Activated CD8-positive, alpha-beta memory T cell treated with anti-CD3 and anti-CD28 coated beads, Interleukin-2, amount 50 U/mL, for 4 hours (primary cell): ENCODE measurements around the gene ACRBP.

Experiments used
- DNase-seq: peaks from one replicate; pipeline ENCODE4 v3.0.0-alpha.2; 2020

ACRBP gene

DNA sequence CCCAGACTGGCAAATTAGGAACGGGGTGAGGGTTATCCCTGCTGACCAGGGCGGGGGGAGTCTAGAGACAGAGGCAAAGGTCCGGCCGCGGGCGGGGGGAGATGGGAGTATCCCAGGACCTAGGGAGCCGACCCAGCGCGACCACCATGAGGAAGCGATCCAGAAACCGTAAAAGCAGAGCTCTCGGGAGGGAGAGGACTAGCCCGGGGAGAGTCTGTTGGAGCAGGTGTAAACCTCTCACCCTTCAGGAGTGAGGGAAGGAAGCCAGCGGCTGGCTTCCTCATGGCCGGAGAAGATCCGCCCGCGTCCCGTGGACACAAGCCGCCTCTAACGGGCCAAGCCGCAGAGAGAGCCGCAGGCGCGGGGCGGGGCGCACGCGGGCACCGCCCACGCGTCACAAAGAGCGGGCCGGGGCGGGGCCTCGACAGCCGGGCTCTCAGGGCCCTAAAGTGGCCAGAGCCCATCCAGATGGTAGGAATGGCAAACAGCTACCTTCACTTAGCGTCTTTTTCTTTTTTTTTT lies at the start of gene ACRBP:
Gene ACRBP, minus strand, starts transcription at position 350 of the 522 bp plus-strand sequence. Its CDS starts 66 bp downstream, at position 284.
- DNase-seq = no peak

DNA sequence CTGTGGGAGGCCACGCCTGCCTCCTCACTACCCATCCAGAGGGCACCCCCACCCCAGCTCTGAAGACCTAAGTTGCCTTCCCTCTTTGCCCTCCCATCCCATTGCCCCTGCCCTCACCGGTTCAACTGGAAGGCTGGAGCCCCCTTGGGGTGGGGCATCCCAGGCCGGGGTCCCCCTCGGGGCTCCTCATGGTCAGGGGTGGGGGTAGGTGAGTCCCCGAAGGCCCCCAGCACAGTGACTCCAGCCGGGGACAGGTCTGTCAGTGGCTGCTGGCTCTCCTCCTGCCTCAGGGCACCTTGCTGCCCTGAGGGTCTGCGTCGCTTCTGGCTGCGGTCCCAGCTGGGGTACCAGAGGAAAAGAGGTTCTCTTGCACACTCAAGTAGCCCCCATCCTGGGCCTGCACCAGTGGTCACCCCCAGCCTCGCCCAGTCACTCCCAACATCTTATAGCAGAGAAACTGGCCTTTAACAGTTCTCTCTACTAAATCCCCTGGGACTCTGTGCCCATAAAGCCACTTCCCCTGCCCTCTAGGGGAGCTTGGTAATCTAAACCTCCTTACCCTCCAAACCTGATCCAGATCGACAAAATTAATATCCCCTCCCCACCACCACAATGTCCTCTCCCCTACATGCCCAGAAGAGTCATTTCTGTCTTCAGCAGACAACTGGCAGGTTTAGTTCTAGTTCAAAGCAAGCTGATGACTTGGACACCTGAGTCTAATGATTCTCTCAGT lies 48.2 kb upstream of the ACRBP start:
- no peak for DNase-seq

DNA sequence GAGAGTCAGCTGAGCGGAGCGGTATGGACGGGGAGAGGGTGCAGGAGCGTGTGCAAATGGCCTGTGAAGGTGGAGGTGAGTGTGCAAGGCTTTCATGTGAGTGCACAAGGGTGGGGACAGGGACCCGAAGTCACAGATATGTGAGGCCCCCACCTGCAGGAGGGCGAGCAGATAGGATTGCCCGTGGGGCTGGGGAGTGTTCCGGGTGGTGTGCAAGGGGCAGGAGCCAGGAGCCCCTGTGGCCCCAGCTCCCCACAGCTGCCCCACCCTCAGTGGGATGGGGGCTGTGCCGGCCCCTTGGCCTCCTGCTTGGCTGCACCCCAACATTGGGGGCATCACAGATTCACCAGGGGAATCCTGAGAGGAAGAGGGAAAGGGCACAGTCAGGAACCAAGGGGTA lies 47.5 kb upstream of the ACRBP start:
- DNase-seq = no peak

DNA sequence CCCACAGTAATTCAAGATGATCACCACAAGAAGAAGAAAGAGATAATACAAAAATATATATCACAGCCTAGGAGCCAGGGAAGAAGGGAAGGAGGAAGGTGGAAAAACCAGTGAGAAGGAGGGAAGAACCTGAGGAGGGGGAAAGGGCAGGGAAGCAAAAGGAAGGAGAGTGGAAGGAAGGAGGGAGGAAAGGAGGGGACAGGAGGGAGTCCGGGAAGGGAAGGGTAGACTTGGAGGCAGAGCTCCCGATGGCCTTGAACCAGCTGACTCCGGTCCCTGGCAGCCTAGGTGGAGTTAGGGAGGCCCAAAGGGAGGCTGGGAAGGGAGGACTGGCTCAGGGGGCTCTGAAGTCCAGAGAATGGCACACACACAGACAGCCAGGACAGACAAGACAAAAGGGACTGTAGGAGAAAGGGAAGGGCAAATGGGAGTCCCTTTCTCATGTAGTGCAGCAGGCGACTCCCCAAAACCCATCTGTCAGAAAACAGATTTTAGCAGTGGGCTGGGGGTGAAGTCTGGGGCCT lies 46.7 kb upstream of the ACRBP start:
- no peak for DNase-seq

DNA sequence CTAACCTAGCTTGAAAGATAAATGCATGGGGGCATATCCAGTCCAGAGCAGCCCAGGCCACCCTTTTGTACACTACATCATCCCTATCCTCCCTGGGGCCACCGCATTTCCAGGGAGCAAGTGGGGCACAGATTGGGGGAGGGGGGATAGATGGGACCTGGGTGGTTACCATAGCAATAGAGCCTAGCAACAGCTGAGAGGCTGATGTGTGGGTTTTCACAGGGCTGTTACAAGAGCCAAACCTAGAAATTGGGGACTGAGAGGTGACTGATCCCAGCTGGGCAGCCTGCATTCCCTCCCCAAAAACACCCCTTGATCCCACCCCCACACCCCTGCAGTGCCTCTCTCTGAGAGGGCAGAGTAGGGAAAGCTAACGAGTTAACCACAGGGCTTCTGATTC lies 45.7 kb upstream of the ACRBP start:
- DNase-seq = no peak

DNA sequence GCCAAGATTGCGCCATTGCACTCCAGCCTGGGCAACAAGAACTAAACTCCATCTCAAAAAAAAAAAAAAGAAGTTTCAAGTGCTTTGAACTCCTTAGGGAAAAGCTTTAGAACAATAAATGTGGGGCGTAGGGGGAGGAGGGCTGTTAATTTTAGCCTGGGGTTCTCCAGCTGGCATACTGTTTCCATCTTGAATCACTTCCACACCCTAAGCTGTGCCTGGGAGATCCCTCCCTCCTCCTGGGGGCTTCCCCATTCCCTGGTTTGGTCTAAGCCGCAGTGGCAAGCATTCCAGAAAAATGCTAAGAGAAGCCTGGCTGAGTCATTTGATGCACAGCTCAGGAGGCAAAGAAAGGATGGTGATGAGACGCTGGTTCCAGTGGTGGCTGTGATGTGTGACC lies 44.2 kb upstream of the ACRBP start:
- no peak for DNase-seq

DNA sequence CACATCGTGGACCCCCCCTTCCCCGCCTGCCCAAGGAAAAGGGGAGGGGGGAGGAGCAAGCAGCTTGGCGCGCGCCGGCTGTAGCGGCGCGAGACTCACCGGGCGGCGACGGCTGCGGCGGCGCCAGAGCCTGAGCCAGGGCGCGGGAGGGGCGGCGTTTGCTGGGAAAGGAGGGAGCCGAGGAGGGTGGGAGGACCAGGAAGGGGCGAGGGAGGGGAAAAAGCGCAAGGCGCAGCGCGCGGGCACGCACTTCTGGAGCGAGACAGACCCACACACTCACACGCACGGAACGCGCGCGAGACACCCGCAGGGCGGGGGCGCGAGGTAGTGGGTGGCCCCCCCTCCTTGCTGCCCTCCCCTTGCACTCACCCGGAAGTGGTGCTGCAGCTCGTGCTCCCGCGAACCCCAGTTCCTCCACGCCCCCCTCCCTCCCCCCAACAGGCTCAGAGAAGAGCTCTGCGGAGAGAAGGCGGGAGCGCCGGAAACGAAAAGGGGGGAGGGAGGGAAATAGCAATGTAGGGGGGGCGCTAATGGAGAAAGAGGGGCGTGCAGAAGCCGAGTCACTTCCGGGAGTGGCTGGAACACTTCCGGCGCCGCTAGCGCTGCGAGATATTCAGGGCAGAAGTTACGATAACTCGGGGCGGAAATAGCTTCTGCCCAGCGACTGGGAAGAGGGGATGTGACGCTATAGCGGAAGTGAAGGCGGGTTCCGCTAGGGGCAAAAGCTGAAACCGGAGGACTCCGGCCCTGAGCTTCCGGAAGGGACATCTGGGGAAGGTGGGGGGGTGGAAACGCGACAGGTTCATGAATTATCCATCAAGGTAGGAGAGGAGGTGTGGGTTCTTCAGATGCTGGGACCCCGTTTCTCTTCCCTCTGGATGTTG lies 42.0 kb upstream of the ACRBP start, which contains the start of gene ZNF384:
Gene ZNF384, minus strand, starts transcription at position 377 of the 884 bp plus-strand sequence. CDS start 9,855 bp downstream, outside the sequence.
- DNase-seq = peak; percentile 92

DNA sequence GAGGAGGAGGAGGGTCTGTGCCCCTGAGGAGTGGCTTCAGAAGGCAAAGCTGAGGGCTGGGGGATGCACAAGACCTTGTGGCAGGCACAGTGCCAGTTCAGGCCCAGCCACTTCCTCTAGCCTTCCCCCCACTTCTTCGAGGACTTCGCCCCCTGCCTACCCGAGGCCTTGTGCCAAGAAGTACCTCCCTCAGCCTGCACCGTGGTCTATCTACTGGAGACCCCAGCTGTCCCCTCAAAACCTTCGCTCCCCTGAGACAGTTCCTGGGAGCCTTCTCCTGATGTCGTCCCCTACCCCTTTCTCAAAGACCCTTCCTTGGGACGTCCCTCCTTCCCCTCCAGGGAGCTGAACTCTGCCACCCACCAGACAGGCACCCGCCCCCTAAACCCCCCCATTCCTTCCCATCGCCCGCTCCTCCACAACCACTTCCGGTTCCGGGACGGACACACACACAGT lies 41.3 kb upstream of the ACRBP start:
- no peak for DNase-seq

DNA sequence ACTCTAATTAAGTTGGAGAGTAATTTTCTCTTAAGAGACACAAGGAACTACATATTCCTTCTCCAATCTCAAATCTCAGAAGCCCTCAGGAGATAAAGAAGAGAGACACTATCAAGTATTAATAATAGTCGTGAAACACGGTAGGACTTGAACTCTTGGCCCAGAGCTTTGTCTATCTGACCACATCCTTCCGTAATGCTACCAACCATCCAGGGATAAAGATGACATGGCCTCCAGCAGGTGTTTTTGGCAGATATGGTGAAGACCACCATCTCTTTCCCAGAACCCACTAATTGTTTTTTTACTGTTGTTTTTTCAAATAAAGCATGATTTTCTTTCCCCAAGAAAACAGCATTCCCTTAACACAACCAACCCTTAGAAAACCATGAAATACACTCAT lies 38.6 kb upstream of the ACRBP start:
- DNase-seq = no peak

DNA sequence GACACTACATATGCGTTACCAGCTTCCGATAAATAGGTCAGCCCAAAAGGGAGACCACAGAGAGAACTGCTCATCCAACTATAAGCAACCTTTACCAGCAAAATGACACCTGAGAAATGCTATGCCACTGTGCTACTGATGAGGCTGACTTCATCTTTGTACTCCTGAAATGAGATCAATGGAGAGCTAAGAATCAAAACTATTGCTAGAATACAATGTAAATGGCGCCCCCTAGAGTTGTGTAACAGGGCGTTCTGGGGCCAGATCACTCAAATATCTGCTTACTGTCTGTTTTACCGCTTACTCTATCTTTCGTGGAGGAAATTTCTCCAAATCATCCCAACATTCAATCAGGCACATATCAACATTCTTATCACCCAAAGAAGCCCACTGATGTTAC lies 37.4 kb upstream of the ACRBP start:
- DNase-seq = peak; percentile 32

DNA sequence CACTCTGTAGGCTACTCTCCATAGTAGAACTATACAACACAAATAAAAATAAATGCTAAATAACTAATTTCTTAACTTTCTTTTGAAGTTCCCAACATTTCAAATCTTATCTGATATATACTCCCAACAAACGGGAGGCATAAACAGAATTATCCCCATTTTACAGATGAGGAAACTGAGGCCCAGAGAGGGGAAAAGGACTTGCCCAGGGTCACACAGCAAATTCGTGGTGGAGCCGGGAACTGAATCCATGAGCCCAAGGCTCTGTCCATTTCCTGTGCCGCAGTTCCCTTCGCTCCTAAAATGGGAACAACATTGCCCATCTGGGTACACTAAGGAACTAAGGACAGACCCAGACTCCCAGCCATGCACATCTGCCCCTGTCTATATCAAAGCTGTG lies 29.7 kb upstream of the ACRBP start:
- no peak for DNase-seq

DNA sequence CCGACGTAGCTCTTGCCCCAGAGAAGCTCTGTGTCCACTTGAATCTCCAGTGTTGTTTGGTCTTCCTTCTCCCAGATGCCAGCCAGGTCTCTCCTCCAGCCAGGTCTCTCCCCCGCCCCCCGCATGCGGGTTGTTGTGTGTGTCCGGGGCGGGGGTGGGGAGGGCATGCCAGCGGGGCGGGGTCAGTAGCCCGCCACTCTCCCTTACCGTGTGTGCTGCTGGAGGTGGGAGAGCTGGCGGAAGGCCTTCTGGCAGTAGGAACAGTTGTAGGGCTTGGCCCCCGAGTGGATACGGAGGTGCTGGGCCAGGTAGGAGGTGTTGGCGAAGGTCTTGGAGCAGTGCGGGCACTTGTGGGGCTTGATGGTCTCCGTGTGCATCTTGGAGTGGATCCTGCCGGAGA lies 24.9 kb upstream of the ACRBP start:
- no peak for DNase-seq

DNA sequence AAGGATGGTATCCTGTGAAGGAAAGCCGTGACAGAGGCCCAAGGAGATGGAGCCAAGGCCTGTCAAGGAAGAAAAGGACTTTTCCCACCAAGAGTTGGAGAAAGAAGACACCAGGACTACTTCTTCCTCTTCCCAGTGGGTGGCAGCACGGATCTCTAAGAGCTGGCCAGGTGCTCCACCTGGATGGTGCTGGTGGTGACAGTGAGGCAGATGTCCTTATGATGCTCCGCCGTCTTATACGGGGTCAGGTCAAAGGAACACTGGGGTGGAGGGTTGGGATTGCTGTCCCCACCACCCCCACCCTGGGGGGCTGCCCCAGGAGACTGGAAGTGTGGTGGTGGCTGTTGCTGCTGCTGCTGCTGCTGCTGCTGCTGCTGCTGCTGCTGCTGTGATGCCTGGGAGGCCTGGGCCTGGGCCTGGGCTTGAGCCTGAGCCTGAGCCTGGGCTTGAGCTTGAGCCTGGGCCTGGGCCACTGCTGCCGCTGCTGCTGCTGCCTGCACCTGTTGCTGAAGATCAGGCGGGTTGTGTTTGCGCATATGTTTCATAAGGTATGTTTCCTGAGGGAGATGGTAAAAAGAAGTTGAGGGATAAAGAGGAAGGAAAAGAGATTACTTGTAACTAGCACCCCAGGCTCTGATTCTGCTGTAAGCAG lies 20.5 kb upstream of the ACRBP start:
- DNase-seq = no peak

DNA sequence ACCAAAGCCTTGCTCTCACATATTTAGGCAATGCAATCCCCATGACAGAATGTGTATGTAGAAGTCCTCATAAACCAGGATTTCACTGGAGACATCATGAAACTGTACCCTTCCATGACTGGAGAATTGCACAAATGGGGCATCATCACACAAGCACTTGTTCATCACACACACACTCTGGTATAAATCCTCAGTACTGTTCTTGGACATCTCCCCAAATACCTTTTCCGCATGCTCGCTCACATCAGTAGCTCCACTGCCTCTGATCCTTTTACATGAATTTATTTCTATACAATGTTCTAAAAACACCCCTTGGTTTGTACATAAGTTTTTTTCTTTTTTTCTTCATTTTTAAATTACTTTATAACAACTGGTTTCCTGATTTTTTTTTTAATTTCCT lies 19.0 kb upstream of the ACRBP start:
- DNase-seq = no peak

DNA sequence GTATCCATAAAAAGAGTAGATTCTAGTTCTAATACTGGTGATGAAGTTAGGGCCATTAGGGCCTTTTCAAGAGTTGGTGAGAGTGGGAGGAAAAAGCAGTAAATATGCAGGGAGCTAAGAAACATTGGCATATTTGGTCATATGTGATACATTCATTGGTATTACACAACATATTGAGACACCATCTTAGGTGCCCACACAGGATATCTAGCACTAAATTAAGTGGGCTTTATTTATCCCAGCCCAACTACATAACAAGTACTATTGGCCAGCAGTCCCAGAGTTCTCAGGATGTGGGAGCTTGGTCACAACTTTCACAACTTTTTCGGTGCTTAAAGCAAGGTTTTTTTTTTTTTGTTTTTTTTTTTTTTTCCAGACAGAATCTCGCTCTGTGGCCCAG lies 17.7 kb upstream of the ACRBP start:
- DNase-seq = no peak

DNA sequence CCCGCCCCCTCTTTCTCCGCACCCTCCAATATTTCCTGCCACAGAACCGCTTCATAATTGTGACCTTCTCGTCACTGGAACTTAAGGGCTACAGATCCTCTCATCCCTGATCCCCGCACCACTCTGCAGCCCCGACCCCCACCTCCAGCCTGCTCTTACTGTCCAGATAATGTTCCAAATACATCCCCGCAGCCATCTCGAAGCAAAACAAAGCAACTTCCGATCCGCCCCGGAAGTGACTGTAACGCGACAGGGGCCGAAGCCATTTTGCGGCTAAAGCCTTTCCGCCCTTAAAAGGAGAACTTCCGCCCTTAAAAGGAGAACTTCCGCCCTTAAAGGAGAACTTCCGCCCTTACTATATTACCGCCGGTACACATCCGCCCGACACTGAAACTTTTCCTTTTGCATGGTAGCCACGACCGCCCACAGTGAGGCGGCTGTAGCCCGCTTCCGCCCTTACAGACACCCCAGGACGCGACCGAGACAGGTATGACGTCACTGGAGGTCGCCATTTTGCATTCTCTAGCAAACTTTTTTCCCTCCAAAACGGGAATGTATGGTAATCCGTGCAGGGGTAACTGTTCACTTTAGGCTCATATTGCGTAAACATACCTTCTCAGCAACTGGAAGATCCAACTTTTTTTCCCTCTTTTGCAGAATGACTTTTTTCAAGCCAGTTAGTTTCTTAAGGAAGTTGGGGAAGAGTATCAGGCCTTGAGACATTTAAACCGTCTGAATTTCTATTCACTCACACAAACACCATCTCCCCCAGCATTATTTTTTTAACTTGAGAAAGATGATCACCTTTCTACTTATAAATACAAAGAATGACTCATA lies 15.9 kb upstream of the ACRBP start, which contains the start of gene ING4:
Gene ING4, minus strand, starts transcription at position 214 of the 837 bp plus-strand sequence. Its CDS starts 18 bp downstream, at position 196.
- peak; percentile 94 for DNase-seq

DNA sequence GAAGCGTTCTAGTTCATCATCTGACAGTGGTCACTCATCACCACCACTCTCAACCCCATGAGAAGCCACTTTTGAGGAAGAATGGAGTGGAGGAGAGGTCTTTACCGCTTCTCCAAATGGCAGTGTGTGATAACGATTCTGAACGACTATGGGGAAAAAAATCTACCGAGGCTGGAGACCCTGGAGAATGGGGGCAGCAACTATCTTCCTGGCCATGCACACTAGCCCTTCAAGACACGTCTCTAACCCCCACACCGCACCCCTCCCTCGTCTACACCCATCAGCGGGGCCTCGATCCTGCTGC lies 15.3 kb upstream of the ACRBP start:
- DNase-seq = no peak

DNA sequence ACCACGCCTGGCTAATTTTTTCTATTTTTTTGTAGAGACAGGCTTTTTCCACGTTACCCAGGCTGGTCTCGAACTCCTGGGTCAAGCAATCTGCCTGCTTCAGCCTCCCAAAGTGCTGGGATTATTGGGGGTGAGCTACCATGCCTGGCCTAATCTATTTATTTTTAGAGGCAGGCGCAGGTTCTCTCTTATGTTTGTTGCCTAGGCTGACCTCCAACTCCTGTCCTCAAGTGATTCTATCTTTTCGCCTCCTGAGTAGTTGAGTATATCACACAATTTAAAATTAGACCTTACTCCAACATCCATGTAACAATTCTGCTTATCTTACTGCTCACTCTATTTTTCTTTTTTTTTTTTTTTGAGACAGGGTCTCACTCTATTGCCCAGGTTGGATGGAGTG lies 6.8 kb upstream of the ACRBP start:
- no peak for DNase-seq

DNA sequence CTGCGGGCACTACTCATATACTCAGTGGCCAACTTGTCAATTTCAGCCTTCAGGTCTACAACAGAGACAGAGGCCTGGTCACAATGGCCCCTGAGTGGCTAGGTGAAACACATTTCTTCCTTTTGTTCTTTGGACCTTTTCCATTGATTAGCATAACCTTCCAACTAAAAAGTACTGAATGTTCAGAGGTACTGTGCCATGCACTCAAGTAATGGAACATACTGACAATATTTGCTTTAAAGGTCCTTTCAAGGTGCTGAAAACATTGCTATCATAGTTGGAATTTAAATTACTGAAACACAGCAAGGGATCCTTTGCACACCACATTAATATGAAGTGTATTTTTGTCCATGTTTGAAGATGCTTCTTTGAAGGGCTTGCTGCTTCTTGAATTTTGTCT lies 6.1 kb upstream of the ACRBP start:
- DNase-seq = no peak

DNA sequence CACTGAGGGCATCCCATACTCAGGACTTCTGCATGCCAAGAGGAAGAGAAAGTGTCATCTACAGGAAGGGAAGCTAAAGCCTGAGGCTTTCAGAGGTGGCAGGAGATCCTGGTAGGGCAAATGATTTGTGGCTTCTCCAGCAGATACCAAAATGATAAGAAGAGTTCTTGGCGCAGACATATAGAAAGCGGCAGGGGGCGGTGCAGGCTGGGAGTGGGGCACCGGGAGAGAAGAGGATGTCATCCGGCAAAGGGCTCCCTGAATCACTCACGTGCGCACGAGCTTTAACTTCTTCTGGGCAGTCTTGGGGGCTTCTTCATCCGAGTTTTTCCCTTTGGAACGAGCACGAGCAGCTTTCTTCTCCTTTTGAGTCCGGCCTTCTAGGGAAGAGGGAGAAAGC lies 5.2 kb upstream of the ACRBP start:
- DNase-seq = no peak

DNA sequence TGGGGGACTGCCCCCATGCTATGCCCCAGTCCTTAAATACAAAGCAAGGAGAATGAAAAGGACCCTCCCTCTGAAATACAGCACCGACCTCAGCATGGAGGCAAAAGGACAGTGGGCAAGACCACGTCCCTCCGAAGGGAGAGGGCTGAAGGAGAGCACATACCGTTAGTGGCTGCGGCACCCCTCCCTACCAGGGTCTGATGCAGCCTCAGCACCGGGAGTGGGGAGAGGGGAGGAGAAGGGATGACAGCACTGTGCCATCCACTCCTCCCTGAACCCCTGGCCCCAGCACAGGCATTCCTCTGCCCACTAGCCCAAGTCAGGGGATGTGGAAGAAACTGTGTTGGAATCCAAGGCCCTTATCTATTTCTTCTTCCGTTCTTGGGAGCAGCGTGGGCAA lies 3.6 kb upstream of the ACRBP start:
- no peak for DNase-seq
